ENCODE results near the gene SUFU.
"Not testable (repeated sequence)": the region's sequence is repeated elsewhere in the genome, so short reads cannot be mapped to it uniquely, and the experiment has no call there.

The SUFU gene

GRCh38 chr10:102503264-102504178, at the start of gene SUFU:
Gene SUFU (plus strand): TSS chr10:102503972. CDS start chr10:102504153, 181 bp downstream.
- peak; percentile 90 for DNase-seq

- not testable (repeated sequence) for DNase-seq
Measured at GRCh38 chr10:102454662-102455487, 48.9 kb upstream of the SUFU start.

GRCh38 chr10:102455893-102456471, 47.8 kb upstream of the SUFU start:
- no peak for DNase-seq

- DNase-seq, result no peak
Measured at GRCh38 chr10:102457591-102458150, 46.1 kb upstream of the SUFU start.

GRCh38 chr10:102458656-102459055, 45.1 kb upstream of the SUFU start:
- DNase-seq, result no peak

- no peak for DNase-seq
Measured at GRCh38 chr10:102460836-102461186, 43.0 kb upstream of the SUFU start.

GRCh38 chr10:102461187-102462054, 42.4 kb upstream of the SUFU start:
- DNase-seq, result peak; percentile 81

- no peak for DNase-seq
Measured at GRCh38 chr10:102462512-102463054, 41.2 kb upstream of the SUFU start.

GRCh38 chr10:102463983-102464382, 39.8 kb upstream of the SUFU start:
- no peak for DNase-seq

GRCh38 chr10:102465466-102465865, 38.3 kb upstream of the SUFU start:
- DNase-seq, result no peak

GRCh38 chr10:102467318-102467717, 36.5 kb upstream of the SUFU start:
- DNase-seq, result no peak

- no peak for DNase-seq
Measured at GRCh38 chr10:102467971-102468438, 35.8 kb upstream of the SUFU start.

- DNase-seq, result no peak
Measured at GRCh38 chr10:102468683-102469082, 35.1 kb upstream of the SUFU start.

- DNase-seq, result no peak
Measured at GRCh38 chr10:102470579-102471546, 32.9 kb upstream of the SUFU start.

- no peak for DNase-seq
Measured at GRCh38 chr10:102473445-102474331, 30.1 kb upstream of the SUFU start.

- DNase-seq, result no peak
Measured at GRCh38 chr10:102475451-102476040, 28.2 kb upstream of the SUFU start.

- no peak for DNase-seq
Measured at GRCh38 chr10:102476466-102477141, 27.2 kb upstream of the SUFU start.

GRCh38 chr10:102479651-102480050, 24.1 kb upstream of the SUFU start:
- DNase-seq, result no peak

Data from NCI-H2107 (cell line).